Medulla oblongata (tissue), 1 donor: ENCODE measurements around the gene PRKAG1.
A peak's percentile ranks its signal among the peaks of the same experiment; 100 is the strongest.

Source experiments
- DNase-seq: peaks from one replicate; pipeline ENCODE4 v3.0.0-alpha.2; 2015; ENCODE audit errors: extremely low spot score

Gene PRKAG1

DNA sequence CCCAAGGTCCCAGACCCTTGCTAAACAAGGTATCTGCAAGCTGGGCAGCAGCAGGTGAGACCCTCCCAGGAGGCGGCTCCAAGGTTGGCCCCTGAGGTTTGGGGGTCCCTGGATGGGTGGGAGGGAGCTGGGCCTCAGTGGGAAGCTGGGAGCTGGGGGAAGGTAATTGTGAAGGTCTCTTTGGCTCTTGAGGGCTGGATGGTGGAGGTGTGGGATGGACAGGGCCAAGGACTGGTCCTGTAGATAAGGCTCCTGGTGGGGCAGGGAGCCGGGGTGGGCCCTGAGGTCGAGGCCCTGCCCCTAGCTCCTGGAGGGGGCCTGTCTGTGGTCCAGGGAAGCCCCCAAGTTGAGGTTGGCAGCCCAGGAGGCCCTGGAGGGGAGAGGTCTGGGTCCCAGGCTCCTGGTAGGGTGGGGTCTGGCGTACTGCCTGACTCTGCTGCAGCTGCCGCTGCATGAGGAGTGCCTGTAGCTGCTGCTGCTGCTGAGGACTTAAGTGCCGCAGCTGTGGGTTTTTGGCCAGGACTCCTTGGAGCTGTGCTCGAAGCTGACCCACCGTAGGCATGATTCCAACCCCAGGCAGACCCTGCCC, 13.1 kb upstream of the PRKAG1 start:
- no peak for DNase-seq

GRCh38 chr12:49030714-49031572, 12.4 kb upstream of the PRKAG1 start:
- no peak for DNase-seq

GRCh38 chr12:49030119-49030518, 11.5 kb upstream of the PRKAG1 start:
- DNase-seq: no peak

GRCh38 chr12:49028666-49029275, 10.2 kb upstream of the PRKAG1 start:
- no peak for DNase-seq

- DNase-seq: no peak
Measured at GRCh38 chr12:49027846-49028555, 9.4 kb upstream of the PRKAG1 start.

DNA sequence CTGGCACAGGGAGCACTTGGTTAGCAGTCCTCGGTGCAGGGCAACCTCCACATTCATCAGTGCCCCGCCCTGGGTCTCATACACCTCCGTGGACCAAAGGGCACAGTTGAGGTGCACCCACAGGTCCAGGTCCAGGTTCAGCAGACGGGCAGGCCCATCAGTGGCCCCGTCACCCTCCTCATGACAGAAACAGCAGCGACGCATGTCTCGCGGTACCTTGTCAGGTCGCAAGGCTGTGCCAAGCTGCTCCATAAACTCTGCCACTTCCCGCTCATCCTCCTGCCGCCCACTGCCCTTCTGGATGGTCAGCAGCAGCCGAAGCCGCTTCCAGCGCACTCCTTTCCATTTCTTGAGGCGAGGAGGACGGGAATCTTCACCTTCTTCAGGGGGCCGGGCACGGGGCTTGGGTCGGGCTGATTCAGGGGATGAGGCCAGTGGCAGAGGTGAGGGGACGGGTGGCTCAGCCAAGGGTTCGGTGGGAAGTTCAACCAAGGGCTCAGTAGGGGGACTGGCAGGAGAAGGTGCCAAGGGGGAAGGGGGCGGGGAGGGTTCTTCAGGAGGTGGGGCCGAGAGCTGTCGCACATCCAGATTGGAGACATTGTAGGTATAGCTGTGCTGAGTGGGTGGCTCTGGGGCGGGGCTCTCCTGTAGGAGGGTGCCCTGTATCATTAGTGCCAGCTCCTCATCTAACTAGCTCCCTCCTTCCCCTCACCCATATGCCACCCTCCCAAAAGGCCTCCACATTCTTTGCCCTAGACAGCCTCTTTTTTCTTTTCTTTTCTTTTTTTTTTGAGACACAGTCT, 8.3 kb upstream of the PRKAG1 start:
- DNase-seq: no peak

DNA sequence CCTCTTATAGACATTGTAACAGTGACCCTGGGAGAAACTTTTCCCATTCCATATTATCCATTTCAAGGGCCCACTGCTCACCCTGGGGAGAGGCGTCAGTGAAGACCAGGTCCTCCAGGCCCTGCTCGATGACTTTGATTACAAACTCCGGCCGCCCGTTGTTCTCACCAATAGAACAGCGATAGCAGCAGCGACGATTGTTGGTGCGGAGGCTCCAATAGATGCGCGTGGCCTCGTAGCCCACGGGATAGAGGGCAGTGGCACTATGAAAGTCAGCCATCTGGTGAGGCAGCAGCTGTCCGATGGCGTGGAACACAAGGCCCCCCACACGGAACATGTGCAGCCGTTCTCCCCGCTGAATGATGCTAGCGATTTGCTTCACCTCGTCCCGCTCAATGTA, 7.5 kb upstream of the PRKAG1 start:
- DNase-seq: no peak

DNA sequence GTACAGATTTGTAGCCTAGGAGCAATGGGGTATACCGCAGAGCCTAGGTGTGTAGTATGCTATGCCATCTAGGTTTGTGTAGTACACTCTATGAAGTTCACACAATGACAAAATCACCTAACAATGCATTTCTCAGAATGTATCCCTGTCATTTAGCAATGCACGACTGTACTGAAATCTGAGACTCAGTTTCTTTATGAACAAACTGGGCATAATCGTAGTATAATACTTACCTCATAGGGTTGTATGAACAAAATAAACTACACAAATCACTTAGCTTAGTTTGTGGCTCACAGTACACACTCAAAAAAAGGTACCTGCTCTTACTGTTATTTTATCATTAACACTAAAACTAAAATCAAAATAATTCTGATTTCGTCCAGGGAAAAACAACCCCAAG, 6.9 kb upstream of the PRKAG1 start:
- DNase-seq: no peak

- no peak for DNase-seq
Measured at GRCh38 chr12:49024543-49024942, 6.0 kb upstream of the PRKAG1 start.

GRCh38 chr12:49023812-49024211, 5.2 kb upstream of the PRKAG1 start:
- no peak for DNase-seq

- no peak for DNase-seq
Measured at GRCh38 chr12:49022558-49023178, 4.1 kb upstream of the PRKAG1 start.

DNA sequence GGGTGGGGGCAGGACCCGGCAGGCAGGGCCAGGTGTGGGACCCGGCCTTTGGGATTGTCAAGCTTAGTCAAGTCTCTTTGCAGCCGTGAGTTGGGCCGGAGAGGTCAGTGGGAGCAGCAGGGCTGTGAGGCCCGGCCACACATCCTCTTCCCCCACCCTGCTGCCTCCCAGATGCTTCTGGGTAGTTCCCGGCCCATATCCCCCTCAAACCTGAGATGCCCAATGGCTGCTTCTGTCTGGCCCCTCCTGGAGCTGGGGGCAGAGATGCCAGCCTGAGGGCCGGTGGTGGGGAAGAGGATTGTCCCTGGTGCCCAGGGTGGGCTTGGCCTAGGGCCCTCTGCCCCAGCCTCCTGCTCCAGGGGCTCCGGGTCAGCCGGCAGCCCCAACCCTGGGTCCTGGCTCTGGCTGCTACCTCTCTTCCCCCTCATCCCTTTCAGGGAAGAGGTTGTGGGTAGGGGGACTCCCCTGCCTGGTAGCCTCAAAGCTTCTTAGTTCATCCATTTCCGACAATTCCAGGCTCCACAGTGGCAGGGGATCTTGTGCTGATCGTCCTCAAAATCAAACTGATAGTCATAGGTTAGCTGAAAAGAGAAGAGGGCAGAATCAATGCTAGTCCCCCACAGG, 2.8 kb upstream of the PRKAG1 start:
- DNase-seq: no peak

GRCh38 chr12:49020441-49020840, 1.9 kb upstream of the PRKAG1 start:
- DNase-seq: no peak

DNA sequence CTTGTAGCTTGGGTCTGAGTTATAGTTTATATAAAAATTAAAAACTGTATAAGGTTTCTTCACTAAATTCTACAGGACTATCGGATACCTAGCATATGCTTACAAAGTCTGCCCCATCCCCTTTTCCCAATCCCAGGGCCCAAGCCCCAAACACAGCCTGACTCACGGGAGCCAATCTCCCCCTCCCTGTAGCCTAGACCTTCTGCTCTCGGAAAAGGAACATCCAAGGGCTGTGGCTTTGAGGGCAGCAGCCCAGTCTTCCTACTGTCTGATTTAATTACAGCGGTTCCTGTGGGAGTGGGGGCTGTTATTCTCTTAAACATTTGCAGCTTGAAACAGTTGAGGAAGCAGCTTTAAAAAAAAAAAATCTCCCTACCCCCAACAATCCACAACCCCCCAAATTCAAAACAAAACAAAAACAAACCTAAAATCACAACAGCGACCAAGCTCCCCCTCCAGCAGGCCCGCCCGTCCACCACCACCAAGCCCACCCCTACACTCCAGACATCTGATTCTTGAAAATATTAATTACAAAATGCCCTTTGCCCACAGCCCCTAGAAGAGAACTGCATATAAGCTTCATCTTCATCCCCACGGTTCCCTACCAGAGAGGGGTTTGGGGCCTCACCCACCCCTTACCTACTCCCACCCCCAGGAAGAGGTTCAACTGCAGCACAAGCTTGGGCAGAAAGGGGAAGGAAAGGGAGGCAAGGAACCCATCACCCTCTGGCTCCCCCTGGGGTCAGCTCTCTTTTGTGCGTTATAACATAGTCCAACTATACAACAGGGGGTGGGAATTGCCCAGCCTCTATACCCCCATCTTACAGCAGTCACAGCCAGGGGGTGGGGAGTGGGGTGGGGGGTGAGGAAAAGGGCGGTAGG, 1.1 kb upstream of the PRKAG1 start:
- DNase-seq: peak; percentile 26

- DNase-seq: no peak
Measured at GRCh38 chr12:49019120-49019430, 499 bp upstream of the PRKAG1 start.

DNA sequence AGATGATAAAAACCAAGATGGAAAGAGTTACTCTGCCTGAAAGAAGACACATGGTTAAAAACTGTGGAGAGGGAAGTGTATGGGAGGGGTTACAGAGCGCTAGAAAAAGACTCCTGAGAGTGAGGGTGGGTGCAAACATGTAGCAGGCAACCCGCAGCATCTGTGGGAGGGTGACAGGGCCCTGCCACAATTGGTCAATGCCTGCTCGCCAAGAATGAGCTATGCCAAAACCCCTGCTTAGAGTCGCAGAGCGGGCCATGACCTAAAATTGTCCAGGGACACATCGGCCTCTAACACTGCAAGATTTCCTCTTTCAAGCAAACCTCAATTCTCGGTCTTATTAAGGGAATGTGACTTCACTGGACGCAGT, 700 bp downstream of the PRKAG1 start:
- peak; percentile 14 for DNase-seq

GRCh38 chr12:49015196-49015595, 3.4 kb downstream of the PRKAG1 start:
- no peak for DNase-seq

GRCh38 chr12:49014547-49014946, 4.0 kb downstream of the PRKAG1 start:
- DNase-seq: no peak

GRCh38 chr12:49013428-49013827, 5.1 kb downstream of the PRKAG1 start:
- no peak for DNase-seq

DNA sequence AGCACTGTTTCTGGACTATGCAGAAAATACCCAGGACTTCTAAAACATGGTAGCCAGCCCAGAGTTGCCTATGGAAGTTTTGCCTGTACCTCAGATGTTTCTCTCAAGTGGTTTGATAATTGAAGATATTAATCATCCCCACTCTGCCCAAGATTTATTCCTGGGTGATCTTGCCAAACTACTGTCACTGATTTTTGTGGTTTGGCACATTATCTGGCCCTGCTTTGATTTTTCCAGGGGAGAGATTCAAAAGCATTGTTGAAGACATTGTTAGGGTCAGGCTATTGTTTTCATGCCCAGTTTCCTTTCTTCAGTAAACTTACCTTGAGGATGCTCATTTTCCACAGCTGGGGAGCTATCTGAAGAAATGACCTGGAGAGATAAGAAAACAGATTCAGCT, 5.8 kb downstream of the PRKAG1 start:
- no peak for DNase-seq
